ENCODE results near the gene DNAJC22. TPM values are rescaled to one million over a fixed set of nuclear protein-coding genes. Genes with fewer than 3 reads are reported as not detected.

DNAJC22 gene
- total and polyA plus RNA-seq, 9 of the 15 experiments (the other 6 are each of a cell fraction or from before 2014, with no cell fraction given), result 0.10 to 1.2 (median 0.47) TPM

DNA sequence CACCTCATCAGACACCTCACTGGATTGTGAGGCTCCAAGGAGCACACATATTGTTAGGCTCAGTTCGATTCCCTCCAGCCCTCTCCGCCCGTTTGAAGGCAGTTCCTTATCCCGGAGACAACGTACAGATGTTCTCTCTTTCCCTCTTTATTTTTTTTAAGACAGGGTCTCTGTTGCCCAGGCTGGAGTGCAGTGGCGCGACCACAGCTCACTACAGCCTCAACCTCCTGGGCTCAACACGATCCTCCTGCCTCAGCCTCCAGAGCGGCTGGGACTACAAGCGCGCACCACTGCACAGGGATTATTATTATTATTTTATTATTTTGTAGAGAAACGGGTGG lies 24.4 kb upstream of the DNAJC22 start (continued):
- peak; percentile 20 to 48 for TF ChIP-seq AFF1 (IDR thresholded peaks at IDR 0.05; ENCODE audit: low read depth in 1 of 2, partially characterized antibody in 2 of 2)
- TF ChIP-seq NFIC (IDR thresholded peaks at IDR 0.05), result 0 out of 2 replicates have a peak, but pooled peaks have one; percentile 9
- TF ChIP-seq NR2C1 (IDR thresholded peaks at IDR 0.05), result no peak
- no peak for TF ChIP-seq NR2C1 (tag; IDR thresholded peaks at IDR 0.05)
- 0 out of 2 replicates have a peak, but pooled peaks have one; percentile 4 for TF ChIP-seq NR2C2 (CRISPR knock-in tag; IDR thresholded peaks at IDR 0.05)
- TF ChIP-seq NR2C2 (tag; IDR thresholded peaks at IDR 0.05), result no peak; the same call in 1 of the 2 replicates
- TF ChIP-seq KDM5B (IDR thresholded peaks at IDR 0.05; ENCODE audit: insufficient replicate concordance, low read depth, low read length), result peak; percentile 69
- TF ChIP-seq, protein P1, sequence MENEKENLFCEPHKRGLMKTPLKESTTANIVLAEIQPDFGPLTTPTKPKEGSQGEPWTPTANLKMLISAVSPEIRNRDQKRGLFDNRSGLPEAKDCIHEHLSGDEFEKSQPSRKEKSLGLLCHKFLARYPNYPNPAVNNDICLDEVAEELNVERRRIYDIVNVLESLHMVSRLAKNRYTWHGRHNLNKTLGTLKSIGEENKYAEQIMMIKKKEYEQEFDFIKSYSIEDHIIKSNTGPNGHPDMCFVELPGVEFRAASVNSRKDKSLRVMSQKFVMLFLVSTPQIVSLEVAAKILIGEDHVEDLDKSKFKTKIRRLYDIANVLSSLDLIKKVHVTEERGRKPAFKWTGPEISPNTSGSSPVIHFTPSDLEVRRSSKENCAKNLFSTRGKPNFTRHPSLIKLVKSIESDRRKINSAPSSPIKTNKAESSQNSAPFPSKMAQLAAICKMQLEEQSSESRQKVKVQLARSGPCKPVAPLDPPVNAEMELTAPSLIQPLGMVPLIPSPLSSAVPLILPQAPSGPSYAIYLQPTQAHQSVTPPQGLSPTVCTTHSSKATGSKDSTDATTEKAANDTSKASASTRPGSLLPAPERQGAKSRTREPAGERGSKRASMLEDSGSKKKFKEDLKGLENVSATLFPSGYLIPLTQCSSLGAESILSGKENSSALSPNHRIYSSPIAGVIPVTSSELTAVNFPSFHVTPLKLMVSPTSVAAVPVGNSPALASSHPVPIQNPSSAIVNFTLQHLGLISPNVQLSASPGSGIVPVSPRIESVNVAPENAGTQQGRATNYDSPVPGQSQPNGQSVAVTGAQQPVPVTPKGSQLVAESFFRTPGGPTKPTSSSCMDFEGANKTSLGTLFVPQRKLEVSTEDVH (IDR thresholded peaks at IDR 0.05; ENCODE audit: low read depth, partially characterized antibody), result peak; percentile 40
- 0 out of 2 replicates have a peak, but pooled peaks have one; percentile 46 for TF ChIP-seq GTF2E2 (tag; IDR thresholded peaks at IDR 0.05)
- no peak for TF ChIP-seq ZC3H11A (IDR thresholded peaks at IDR 0.05; ENCODE audit: low read depth, low read length)
- peak; percentile 37; the same call in 1 of the 2 replicates for TF ChIP-seq TCF7 (IDR thresholded peaks at IDR 0.05; ENCODE audit: borderline replicate concordance)
- 0 out of 2 replicates have a peak, but pooled peaks have one; percentile 74 for TF ChIP-seq THRAP3 (IDR thresholded peaks at IDR 0.05; ENCODE audit: borderline replicate concordance)
- peak; percentile 9; the same call in 1 of the 2 replicates for TF ChIP-seq TFAP4 (CRISPR knock-in tag; IDR thresholded peaks at IDR 0.05; ENCODE audit: borderline replicate concordance)
- TF ChIP-seq ZEB2 (IDR thresholded peaks at IDR 0.05), result no peak
- 0 out of 4 replicates have a peak, but pooled peaks of 1 of the 2 experiments have one; percentile 46 for TF ChIP-seq MLLT1 (IDR thresholded peaks at IDR 0.05)
- TF ChIP-seq NCOA1 (IDR thresholded peaks at IDR 0.05; ENCODE audit: low read depth), result no peak
- TF ChIP-seq FOXP1 (CRISPR knock-in tag; IDR thresholded peaks at IDR 0.05), result no peak
- TF ChIP-seq, protein P2, sequence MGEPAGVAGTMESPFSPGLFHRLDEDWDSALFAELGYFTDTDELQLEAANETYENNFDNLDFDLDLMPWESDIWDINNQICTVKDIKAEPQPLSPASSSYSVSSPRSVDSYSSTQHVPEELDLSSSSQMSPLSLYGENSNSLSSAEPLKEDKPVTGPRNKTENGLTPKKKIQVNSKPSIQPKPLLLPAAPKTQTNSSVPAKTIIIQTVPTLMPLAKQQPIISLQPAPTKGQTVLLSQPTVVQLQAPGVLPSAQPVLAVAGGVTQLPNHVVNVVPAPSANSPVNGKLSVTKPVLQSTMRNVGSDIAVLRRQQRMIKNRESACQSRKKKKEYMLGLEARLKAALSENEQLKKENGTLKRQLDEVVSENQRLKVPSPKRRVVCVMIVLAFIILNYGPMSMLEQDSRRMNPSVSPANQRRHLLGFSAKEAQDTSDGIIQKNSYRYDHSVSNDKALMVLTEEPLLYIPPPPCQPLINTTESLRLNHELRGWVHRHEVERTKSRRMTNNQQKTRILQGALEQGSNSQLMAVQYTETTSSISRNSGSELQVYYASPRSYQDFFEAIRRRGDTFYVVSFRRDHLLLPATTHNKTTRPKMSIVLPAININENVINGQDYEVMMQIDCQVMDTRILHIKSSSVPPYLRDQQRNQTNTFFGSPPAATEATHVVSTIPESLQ (CRISPR knock-in tag; IDR thresholded peaks at IDR 0.05), result peak; percentile 63; the same call in 1 of the 2 replicates
